Body of pancreas (tissue), 4 donors: Measurements from ENCODE around the gene FMO5. TPM values are rescaled to one million over a fixed set of nuclear protein-coding genes. Genes with fewer than 3 reads are reported as not detected.

Source experiments
- ATAC-seq: fragments of 150-250 bp; one replicate; pipeline ENCODE4 v1.9.1; 2016
- DNase-seq, 4 donors: peaks; one replicate each; pipeline ENCODE4 v3.0.0-alpha.2; 2019
- H3K27ac ChIP-seq, 4 donors: fragments of 200-600 bp; sonication (generic); 1 replicate in 3 of 4; 2 replicates in 1 of 4; pipeline versions ENCODE4 v1.5.1 to v1.6.1; 2016 to 2019; ENCODE audit warnings: mild to moderate bottlenecking in 1 of 4, mixed read lengths in 1 of 4, moderate library complexity in 1 of 4
- H3K27me3 ChIP-seq, 2 donors: fragments of 200-600 bp; sonication (generic); one replicate each; pipeline ENCODE4 v1.6.0; 2016; ENCODE audit warnings: mild to moderate bottlenecking in 1 of 2
- H3K36me3 ChIP-seq, 2 donors: fragments of 200-600 bp; sonication (generic); replicated peaks in 1 of 2; 2 replicates each; pipeline ENCODE4 v1.5.1; 2016; ENCODE audit warnings: low read depth in 2 of 2; ENCODE audit not compliant: insufficient read depth in 1 of 2
- H3K4me1 ChIP-seq: fragments of 200-600 bp; sonication (generic); one replicate; pipeline ENCODE4 v1.6.0; 2016
- H3K4me3 ChIP-seq, 2 donors: fragments of 200-600 bp; sonication (generic); 1 replicate in 1 of 2; 2 replicates in 1 of 2; pipeline ENCODE4 v1.5.1; 2016 to 2019
- H3K9me3 ChIP-seq, 3 donors: fragments of 200-600 bp; sonication (generic); 1 replicate in 2 of 3; 2 replicates in 1 of 3; pipeline ENCODE4 v1.5.1; 2016
- POLR2A ChIP-seq, 3 donors: fragments of 450-650 bp; IDR thresholded peaks; one replicate each; pipeline ENCODE4 v1.6.1; 2016; ENCODE audit warnings: antibody characterized with exemption in 3 of 3, mild to moderate bottlenecking in 2 of 3
- WGBS, 2 donors: methylation state at CpG; one replicate each; pipeline ENCODE4 v1.1.5; 2017; 5-methylcytosine and 5-hydroxymethylcytosine counted together
- intact Hi-C: fragments of 100-400 bp; cut with DNase I; formaldehyde crosslinking; loops from one replicate; pipeline ENCODE4 v1.15.1; 2023
- total RNA-seq, 2 donors: library from RNA; depleted of rRNA; stranded (reverse); fragments of >200 nt; gene quantifications; one replicate each; pipeline ENCODE4 v1.1.0, GENCODE V29; 2016
- TF ChIP-seq, protein P1 (sequence below), 7 experiments: fragments of 450-650 bp in 4 of 7; fragments of 200-600 bp in 3 of 7; sonication (generic) in 3 of 7; IDR thresholded peaks; one replicate each; pipeline ENCODE4 v1.5.1; 2016 to 2019; ENCODE audit warnings: antibody characterized with exemption in 7 of 7

FMO5 gene
- total RNA-seq, 2 donors from 2014 or later, result 30.6 to 68.6 TPM

DNA sequence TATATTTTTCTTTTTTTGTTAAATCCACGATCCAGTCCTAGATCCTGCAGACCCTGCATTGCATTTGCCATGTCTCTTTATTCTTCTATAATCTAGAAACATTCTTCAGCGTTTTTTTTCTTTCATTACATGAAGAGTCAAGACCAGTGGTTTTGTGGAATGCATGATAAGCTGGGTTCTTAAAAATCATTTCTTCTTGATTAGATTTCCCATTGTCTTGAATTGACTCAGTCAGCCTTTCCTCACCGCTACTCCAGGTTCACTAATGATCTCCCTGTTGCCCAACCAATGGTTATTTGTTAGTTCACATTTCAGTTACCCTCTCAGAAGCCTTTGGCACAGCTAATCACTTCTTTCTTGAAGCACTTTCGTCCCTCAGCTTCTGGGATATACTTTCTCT, 42.6 kb upstream of the FMO5 start:
- H3K9me3 ChIP-seq, result no peaks in the 10 kb centered on the region
- no peak overlapping the region for H3K4me3 ChIP-seq
- no peaks in the 10 kb centered on the region for H3K27me3 ChIP-seq
- no peak overlapping the region for H3K27ac ChIP-seq
- 86 to 90% methylated on average over 4 of the region's 4 CpGs for WGBS, 2 donors
- no peaks in the 10 kb centered on the region for H3K4me1 ChIP-seq
- peaks cover 0 to 4% of the 10 kb centered on the region in 2 donors for H3K36me3 ChIP-seq
- TF ChIP-seq, protein P1, sequence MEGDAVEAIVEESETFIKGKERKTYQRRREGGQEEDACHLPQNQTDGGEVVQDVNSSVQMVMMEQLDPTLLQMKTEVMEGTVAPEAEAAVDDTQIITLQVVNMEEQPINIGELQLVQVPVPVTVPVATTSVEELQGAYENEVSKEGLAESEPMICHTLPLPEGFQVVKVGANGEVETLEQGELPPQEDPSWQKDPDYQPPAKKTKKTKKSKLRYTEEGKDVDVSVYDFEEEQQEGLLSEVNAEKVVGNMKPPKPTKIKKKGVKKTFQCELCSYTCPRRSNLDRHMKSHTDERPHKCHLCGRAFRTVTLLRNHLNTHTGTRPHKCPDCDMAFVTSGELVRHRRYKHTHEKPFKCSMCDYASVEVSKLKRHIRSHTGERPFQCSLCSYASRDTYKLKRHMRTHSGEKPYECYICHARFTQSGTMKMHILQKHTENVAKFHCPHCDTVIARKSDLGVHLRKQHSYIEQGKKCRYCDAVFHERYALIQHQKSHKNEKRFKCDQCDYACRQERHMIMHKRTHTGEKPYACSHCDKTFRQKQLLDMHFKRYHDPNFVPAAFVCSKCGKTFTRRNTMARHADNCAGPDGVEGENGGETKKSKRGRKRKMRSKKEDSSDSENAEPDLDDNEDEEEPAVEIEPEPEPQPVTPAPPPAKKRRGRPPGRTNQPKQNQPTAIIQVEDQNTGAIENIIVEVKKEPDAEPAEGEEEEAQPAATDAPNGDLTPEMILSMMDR (IDR thresholded peaks at IDR 0.05), result no peak
- no peak for TF ChIP-seq POLR2A (IDR thresholded peaks at IDR 0.05)
- no peak for DNase-seq
- intact Hi-C loops, result no loop called here
- no peak for ATAC-seq

DNA sequence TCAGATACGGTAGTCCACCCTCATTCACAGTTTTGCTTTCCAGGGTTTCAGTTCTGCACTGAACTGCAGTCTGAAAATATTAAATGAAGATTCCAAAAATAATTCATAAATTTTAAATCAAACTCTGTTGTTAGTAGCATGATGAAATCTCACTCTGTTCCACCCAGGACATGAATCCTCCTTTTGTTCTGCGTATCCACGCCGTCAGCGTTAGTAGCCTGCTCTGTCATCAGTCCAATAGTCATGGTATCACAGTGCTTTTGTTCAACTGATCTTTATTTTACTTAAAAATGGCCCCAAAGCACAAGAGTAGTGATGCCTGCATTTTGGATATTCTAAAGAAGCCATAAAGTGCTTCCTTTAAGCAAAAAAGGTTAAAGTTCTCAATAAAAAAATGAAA, 41.2 kb upstream of the FMO5 start:
- DNase-seq, result no peak
- WGBS, 2 donors, result 95% methylated on average over 5 of the region's 5 CpGs
- Histone ChIP-seq H3K27ac (no peak overlapping the region), H3K4me1 (no peaks in the 10 kb centered on the region), H3K9me3 (no peaks in the 10 kb centered on the region), H3K4me3 (no peak overlapping the region), H3K27me3 (no peaks in the 10 kb centered on the region), H3K36me3 (peaks cover 0 to 4% of the 10 kb centered on the region in 2 donors)
- TF ChIP-seq POLR2A (IDR thresholded peaks at IDR 0.05), result no peak
- TF ChIP-seq, protein P1 (IDR thresholded peaks at IDR 0.05), result no peak
- intact Hi-C loops, result no loop called here
- no peak for ATAC-seq

DNA sequence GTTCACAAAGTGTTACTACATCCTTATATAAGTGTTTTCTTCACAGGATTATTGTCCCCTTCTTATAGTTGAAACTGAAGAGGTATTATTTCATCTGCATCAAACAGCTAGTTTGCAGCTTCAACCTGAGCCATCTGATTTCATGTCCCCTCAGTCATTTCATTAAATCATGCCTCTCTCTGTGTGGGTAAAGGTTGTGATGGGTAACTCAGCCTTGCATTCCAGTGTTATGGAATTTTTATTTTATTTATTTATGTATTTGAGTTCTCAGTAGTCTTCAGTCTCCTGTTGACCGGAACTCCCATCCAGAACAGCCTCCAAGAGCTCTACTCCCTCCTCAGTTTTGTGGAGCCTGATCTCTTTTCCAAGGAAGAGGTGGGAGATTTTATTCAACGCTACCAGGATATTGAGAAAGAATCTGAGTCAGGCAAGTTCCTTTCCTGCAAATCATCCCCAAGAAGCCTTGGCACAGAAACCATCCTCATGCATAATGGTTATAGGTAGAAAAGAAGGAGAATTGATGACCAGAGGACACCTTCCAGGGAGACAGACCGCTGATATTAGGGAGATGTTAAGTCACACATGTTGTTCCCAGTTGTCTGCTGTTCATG, 39.1 kb upstream of the FMO5 start:
- DNase-seq (no peak), ATAC-seq (no peak)
- intact Hi-C loops, result no loop called here
- Histone ChIP-seq H3K36me3 (peaks cover 0 to 2% of the 10 kb centered on the region in 2 donors), H3K27me3 (no peaks in the 10 kb centered on the region), H3K9me3 (no peaks in the 10 kb centered on the region), H3K27ac (no peak overlapping the region), H3K4me3 (no peak overlapping the region), H3K4me1 (no peaks in the 10 kb centered on the region)
- TF ChIP-seq POLR2A (IDR thresholded peaks at IDR 0.05), result no peak
- TF ChIP-seq, protein P1 (IDR thresholded peaks at IDR 0.05), result no peak
- 82 to 90% methylated on average over 3 of the region's 3 CpGs for WGBS, 2 donors

DNA sequence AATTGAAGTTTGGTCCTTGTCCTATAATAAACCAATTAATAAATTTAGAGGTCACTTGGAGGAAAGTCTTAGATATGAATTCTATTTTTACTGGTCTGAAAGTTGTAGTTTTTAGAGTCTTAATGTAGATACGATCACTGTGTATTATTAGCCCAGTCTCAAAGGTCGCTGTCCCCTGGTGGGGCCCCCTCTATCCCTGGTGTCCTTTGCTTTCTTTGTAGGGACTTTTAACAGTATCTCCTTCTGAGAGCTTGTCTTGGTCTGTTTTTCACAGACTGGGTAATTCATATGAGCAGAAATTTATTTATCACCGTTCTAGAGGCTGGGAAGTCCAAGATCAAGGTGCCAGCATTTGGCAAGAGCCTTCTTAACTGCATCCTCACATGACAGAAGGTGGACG, 35.8 kb upstream of the FMO5 start:
- no peaks in the 10 kb centered on the region for H3K27me3 ChIP-seq
- intact Hi-C loops, result no loop called here
- DNase-seq, result no peak
- 78 to 97% methylated on average over 4 of the region's 4 CpGs for WGBS, 2 donors
- H3K4me1 ChIP-seq, result no peaks in the 10 kb centered on the region
- H3K4me3 ChIP-seq, result no peak overlapping the region
- H3K27ac ChIP-seq, result no peak overlapping the region
- H3K9me3 ChIP-seq, result no peaks in the 10 kb centered on the region
- no peak for ATAC-seq
- no peak for TF ChIP-seq POLR2A (IDR thresholded peaks at IDR 0.05)
- TF ChIP-seq, protein P1 (IDR thresholded peaks at IDR 0.05), result no peak
- peaks cover 0 to 2% of the 10 kb centered on the region in 2 donors for H3K36me3 ChIP-seq

DNA sequence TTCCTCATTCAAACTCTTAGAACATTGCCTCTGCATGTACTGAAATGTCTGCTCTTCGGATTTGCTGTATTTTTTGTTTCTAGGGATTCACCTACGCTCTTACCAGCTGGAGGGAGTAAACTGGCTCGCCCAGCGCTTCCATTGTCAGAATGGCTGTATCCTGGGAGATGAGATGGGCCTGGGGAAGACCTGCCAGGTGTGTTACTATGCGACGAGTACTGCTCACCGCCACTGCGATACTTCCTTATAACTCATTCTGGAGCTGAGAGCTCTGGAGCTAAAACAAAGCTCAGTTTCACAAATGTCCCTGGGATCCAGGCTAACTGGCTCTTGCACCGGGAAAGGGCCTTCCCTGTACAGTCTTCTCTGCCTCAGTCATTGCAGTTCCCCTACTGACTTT, 27.4 kb upstream of the FMO5 start:
- no peak overlapping the region for H3K4me3 ChIP-seq
- H3K27me3 ChIP-seq, result no peaks in the 10 kb centered on the region
- no peaks in the 10 kb centered on the region for H3K36me3 ChIP-seq
- intact Hi-C loops, result no loop called here
- 92 to 98% methylated on average over 9 of the region's 9 CpGs for WGBS, 2 donors
- no peaks in the 10 kb centered on the region for H3K9me3 ChIP-seq
- no peak overlapping the region for H3K27ac ChIP-seq
- ATAC-seq, result no peak
- peaks cover under 1% of the 10 kb centered on the region for H3K4me1 ChIP-seq
- DNase-seq, result no peak
- TF ChIP-seq, protein P1 (IDR thresholded peaks at IDR 0.05), result no peak
- TF ChIP-seq POLR2A (IDR thresholded peaks at IDR 0.05), result no peak
